ENCODE results near the gene LAMTOR3.

LAMTOR3 gene

GRCh38 chr4:99828477-99828876 lies 65.8 kb downstream of the LAMTOR3 start:
- no peak overlapping the region for H3K4me3 ChIP-seq (ENCODE audit: low read depth, low read length)
- DNase-seq (ENCODE audit: low read depth), result no peak
- no peak for TF ChIP-seq CTCF (IDR thresholded peaks at IDR 0.05; ENCODE audit: low read depth, low read length, missing control alignments)
